Caco-2 (cell line): ENCODE measurements around the gene ATF6. TPM values are rescaled to one million over a fixed set of nuclear protein-coding genes. Genes with fewer than 3 reads are reported as not detected.
A peak's percentile ranks its signal among the peaks of the same experiment; 100 is the strongest.

Source experiments
- BruUV-seq: library from RNA; stranded (reverse); fragments of 400-500 nt; replicated peaks from 2 replicates; lab custom pipeline; 2021; lab: Mats Ljungman, UMichigan
- CTCF ChIA-PET: fragments of 300-600 bp; sonication (Branson Sonifier 250); formaldehyde crosslinking; loops from one replicate; lab custom pipeline; 2022; ENCODE audit warnings: antibody characterized with exemption; lab: Charles Lee
- POLR2A ChIA-PET: fragments of 300-600 bp; sonication (Branson Sonifier 250); formaldehyde crosslinking; loops from one replicate; lab custom pipeline; 2022; ENCODE audit warnings: antibody characterized with exemption; lab: Charles Lee
- DNase-seq, 2 experiments: peaks; one replicate each; pipeline versions ENCODE4 v3.0.0 to v3.0.0-alpha.2; 2020 to 2022
- H3K27me3 ChIP-seq: replicated peaks from 2 replicates; pipeline ENCODE4 v1.6.0; 2011; ENCODE audit warnings: low read length; ENCODE audit not compliant: control insufficient read depth, insufficient read depth
- H3K36me3 ChIP-seq: 2 replicates; pipeline ENCODE4 v1.5.1; 2011; ENCODE audit warnings: low read length; ENCODE audit not compliant: control insufficient read depth, insufficient read depth
- H3K4me1 ChIP-seq: fragments of 250-450 bp; sonication (Bioruptor Pico); 2 replicates; pipeline ENCODE4 v1.5.1; 2020; ENCODE audit warnings: mild to moderate bottlenecking
- H3K4me3 ChIP-seq: 2 replicates; pipeline ENCODE4 v1.5.1; 2011; ENCODE audit warnings: low read depth, mild to moderate bottlenecking, control low read depth, low read length
- H3K9me3 ChIP-seq: fragments of 250-450 bp; sonication (Bioruptor Pico); 2 replicates; pipeline ENCODE4 v1.5.1; 2020; ENCODE audit warnings: mild to moderate bottlenecking, moderate library complexity
- H3K27ac Mint-ChIP-seq: one replicate; pipeline ENCODE4 v1.8.0; 2022; ENCODE audit warnings: mixed read lengths; ENCODE audit not compliant: unreplicated experiment
- H3K27me3 Mint-ChIP-seq: one replicate; pipeline ENCODE4 v1.8.0; 2022; ENCODE audit warnings: mixed read lengths; ENCODE audit not compliant: insufficient read depth, unreplicated experiment
- H3K36me3 Mint-ChIP-seq: one replicate; pipeline ENCODE4 v1.8.0; 2022; ENCODE audit warnings: mild to moderate bottlenecking, mixed read lengths; ENCODE audit not compliant: insufficient read depth, unreplicated experiment
- H3K4me1 Mint-ChIP-seq: one replicate; pipeline ENCODE4 v1.8.0; 2022; ENCODE audit warnings: low read depth, mixed read lengths; ENCODE audit not compliant: unreplicated experiment
- H3K4me3 Mint-ChIP-seq: one replicate; pipeline ENCODE4 v1.8.0; 2022; ENCODE audit warnings: mild to moderate bottlenecking, moderate library complexity, mixed read lengths; ENCODE audit not compliant: unreplicated experiment
- H3K9me3 Mint-ChIP-seq: one replicate; pipeline ENCODE4 v1.8.0; 2022; ENCODE audit warnings: mixed read lengths; ENCODE audit not compliant: unreplicated experiment
- intact Hi-C: fragments of 100-400 bp; cut with micrococcal nuclease; formaldehyde crosslinking; loops from one replicate; pipeline ENCODE4 v1.10.0; 2022; ENCODE audit not compliant: unreplicated experiment
- total RNA-seq: library from RNA; stranded (reverse); gene quantifications from 2 replicates; pipeline ENCODE4 v1.2.3, GENCODE V29; 2022
- TF ChIP-seq, protein P1 (sequence below), 2 experiments: fragments of 200-600 bp in 1 of 2; IDR thresholded peaks; 1 replicate in 1 of 2; 2 replicates in 1 of 2; pipeline versions ENCODE4 v1.5.1 to v1.8.0; 2011 to 2022; ENCODE audit warnings: antibody characterized with exemption in 1 of 2, control low read depth in 1 of 2, inconsistent platforms in 1 of 2, low read depth in 1 of 2, low read length in 1 of 2, mild to moderate bottlenecking in 1 of 2, moderate library complexity in 1 of 2; ENCODE audit not compliant: insufficient read depth in 1 of 2, severe bottlenecking in 1 of 2, unreplicated experiment in 1 of 2

The ATF6 gene
- total RNA-seq, 1 experiment from 2014 or later: 16.4 TPM

GRCh38 chr1:161978011-161978790 is 212.1 kb downstream of the ATF6 start:
- H3K4me3 Mint-ChIP-seq: no peak overlapping the region
- intact Hi-C loops: no loop called here
- CTCF ChIA-PET: no interaction called here
- no TSS peak for BruUV-seq
- no peaks in the 10 kb centered on the region for H3K36me3 Mint-ChIP-seq
- no peaks in the 10 kb centered on the region for H3K9me3 Mint-ChIP-seq
- Histone ChIP-seq H3K27me3 (no peaks in the 10 kb centered on the region; the same call in 1 of the 2 replicates), H3K4me1 (no peaks in the 10 kb centered on the region), H3K4me3 (no peak overlapping the region), H3K9me3 (no peaks in the 10 kb centered on the region), H3K36me3 (no peaks in the 10 kb centered on the region)
- no peaks in the 10 kb centered on the region for H3K4me1 Mint-ChIP-seq
- POLR2A ChIA-PET: no interaction called here
- peak in 1 of 2 experiments; percentile 17 for DNase-seq
- H3K27ac Mint-ChIP-seq: no peak overlapping the region
- no peaks in the 10 kb centered on the region for H3K27me3 Mint-ChIP-seq
- TF ChIP-seq, protein P1, sequence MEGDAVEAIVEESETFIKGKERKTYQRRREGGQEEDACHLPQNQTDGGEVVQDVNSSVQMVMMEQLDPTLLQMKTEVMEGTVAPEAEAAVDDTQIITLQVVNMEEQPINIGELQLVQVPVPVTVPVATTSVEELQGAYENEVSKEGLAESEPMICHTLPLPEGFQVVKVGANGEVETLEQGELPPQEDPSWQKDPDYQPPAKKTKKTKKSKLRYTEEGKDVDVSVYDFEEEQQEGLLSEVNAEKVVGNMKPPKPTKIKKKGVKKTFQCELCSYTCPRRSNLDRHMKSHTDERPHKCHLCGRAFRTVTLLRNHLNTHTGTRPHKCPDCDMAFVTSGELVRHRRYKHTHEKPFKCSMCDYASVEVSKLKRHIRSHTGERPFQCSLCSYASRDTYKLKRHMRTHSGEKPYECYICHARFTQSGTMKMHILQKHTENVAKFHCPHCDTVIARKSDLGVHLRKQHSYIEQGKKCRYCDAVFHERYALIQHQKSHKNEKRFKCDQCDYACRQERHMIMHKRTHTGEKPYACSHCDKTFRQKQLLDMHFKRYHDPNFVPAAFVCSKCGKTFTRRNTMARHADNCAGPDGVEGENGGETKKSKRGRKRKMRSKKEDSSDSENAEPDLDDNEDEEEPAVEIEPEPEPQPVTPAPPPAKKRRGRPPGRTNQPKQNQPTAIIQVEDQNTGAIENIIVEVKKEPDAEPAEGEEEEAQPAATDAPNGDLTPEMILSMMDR (IDR thresholded peaks at IDR 0.05; ENCODE audit: insufficient read depth in 1 of 2, low read depth in 1 of 2, low read length in 1 of 2, severe bottlenecking in 1 of 2, unreplicated experiment in 1 of 2): no peak

- Histone ChIP-seq H3K4me3 (no peak overlapping the region), H3K9me3 (no peaks in the 10 kb centered on the region), H3K4me1 (no peaks in the 10 kb centered on the region), H3K27me3 (no peaks in the 10 kb centered on the region; the same call in 1 of the 2 replicates), H3K36me3 (no peaks in the 10 kb centered on the region)
- no TSS peak for BruUV-seq
- Mint-ChIP-seq H3K9me3 (no peaks in the 10 kb centered on the region), H3K36me3 (no peaks in the 10 kb centered on the region), H3K27ac (no peak overlapping the region), H3K27me3 (peaks cover 3% of the 10 kb centered on the region), H3K4me1 (no peaks in the 10 kb centered on the region), H3K4me3 (no peak overlapping the region)
- TF ChIP-seq, protein P1 (IDR thresholded peaks at IDR 0.05; ENCODE audit: insufficient read depth in 1 of 2, low read depth in 1 of 2, low read length in 1 of 2, severe bottlenecking in 1 of 2, unreplicated experiment in 1 of 2): no peak
- ChIA-PET CTCF (no interaction called here), POLR2A (no interaction called here)
- intact Hi-C loops: no loop called here
- DNase-seq: peak in 1 of 2 experiments; percentile 13
Observed at GRCh38 chr1:161981126-161981525, 215.0 kb downstream of the ATF6 start.

- ChIA-PET CTCF (no interaction called here), POLR2A (no interaction called here)
- Histone ChIP-seq H3K4me1 (no peaks in the 10 kb centered on the region), H3K27me3 (no peaks in the 10 kb centered on the region; the same call in 1 of the 2 replicates), H3K4me3 (no peak overlapping the region), H3K36me3 (no peaks in the 10 kb centered on the region), H3K9me3 (peaks cover 3% of the 10 kb centered on the region; the same call in 1 of the 2 replicates)
- peaks cover 3% of the 10 kb centered on the region for H3K27me3 Mint-ChIP-seq
- no peak overlapping the region for H3K4me3 Mint-ChIP-seq
- BruUV-seq: no TSS peak
- no peak overlapping the region for H3K27ac Mint-ChIP-seq
- intact Hi-C loops: no loop called here
- H3K4me1 Mint-ChIP-seq: no peaks in the 10 kb centered on the region
- H3K9me3 Mint-ChIP-seq: no peaks in the 10 kb centered on the region
- no peaks in the 10 kb centered on the region for H3K36me3 Mint-ChIP-seq
- TF ChIP-seq, protein P1 (IDR thresholded peaks at IDR 0.05; ENCODE audit: insufficient read depth in 1 of 2, low read depth in 1 of 2, low read length in 1 of 2, severe bottlenecking in 1 of 2, unreplicated experiment in 1 of 2): no peak
- peak in 1 of 2 experiments; percentile 17 for DNase-seq
Observed at GRCh38 chr1:161981735-161982506, 215.8 kb downstream of the ATF6 start.
